Kidney (tissue), 14 donors: ENCODE results near the gene RPS21. TPM values are rescaled to one million over a fixed set of nuclear protein-coding genes. Genes with fewer than 3 reads are reported as not detected.

Experiments used
- DNase-seq, 5 donors: peaks; one replicate each; pipeline ENCODE4 v3.0.0-alpha.2; 2013 to 2020
- FAIRE-seq: peaks from 2 replicates; lab custom pipeline; 2012; peaks lifted over from hg19 to GRCh38; lab: Jason Lieb, UNC
- H3K27ac ChIP-seq, 2 donors: one replicate each; pipeline ENCODE4 v1.7.0; 2013; ENCODE audit warnings: low read depth in 2 of 2, low read length in 2 of 2, inconsistent platforms in 1 of 2
- H3K27me3 ChIP-seq: one replicate; pipeline ENCODE4 v1.7.1; 2013; ENCODE audit warnings: low read length, inconsistent platforms; ENCODE audit not compliant: control insufficient read depth, insufficient read depth
- H3K36me3 ChIP-seq, 3 donors: one replicate each; pipeline versions ENCODE4 v1.7.0 to v1.7.1; 2013; ENCODE audit warnings: low read length in 3 of 3, control low read depth in 1 of 3, inconsistent platforms in 1 of 3; ENCODE audit not compliant: insufficient read depth in 3 of 3, control insufficient read depth in 2 of 3
- H3K4me1 ChIP-seq, 3 donors: one replicate each; pipeline versions ENCODE4 v1.7.0 to v1.7.1; 2013; ENCODE audit warnings: low read length in 3 of 3, inconsistent platforms in 1 of 3, low read depth in 1 of 3; ENCODE audit not compliant: control insufficient read depth in 2 of 3, insufficient read depth in 2 of 3
- H3K4me3 ChIP-seq, 3 donors: one replicate each; pipeline versions ENCODE4 v1.7.0 to v1.8.1; 2013; ENCODE audit warnings: low read length in 3 of 3, control low read depth in 1 of 3, inconsistent platforms in 1 of 3
- H3K9ac ChIP-seq, 3 donors: one replicate each; pipeline versions ENCODE4 v1.7.0 to v1.7.1; 2013; ENCODE audit warnings: low read length in 3 of 3, control low read depth in 1 of 3, inconsistent platforms in 1 of 3
- H3K9me3 ChIP-seq, 3 donors: one replicate each; pipeline versions ENCODE4 v1.7.0 to v1.7.1; 2013; ENCODE audit warnings: low read length in 3 of 3, control low read depth in 1 of 3, inconsistent platforms in 1 of 3; ENCODE audit not compliant: control insufficient read depth in 2 of 3, insufficient read depth in 1 of 3
- intact Hi-C: fragments of 100-400 bp; cut with DNase I; formaldehyde crosslinking; loops from one replicate; pipeline ENCODE4 v1.11.1; 2022
- polyA plus RNA-seq: library from polyadenylated mRNA; stranded (reverse); fragments of 350-450 nt; fragmentation: Illumina TruSeq; extraction: RNeasy Lipid Tissue Mini Kit (QIAGEN cat#74804); gene quantifications from one replicate; pipeline ENCODE4 v1.2.3, GENCODE V29; 2014; ENCODE audit warnings: low read depth, low replicate concordance; ENCODE audit not compliant: insufficient read depth
- total RNA-seq: library from RNA; stranded (reverse); fragmentation: NEBNext Ultra II Directional; extraction: Animal tissue kit (Norgen Biotek cat#: 25700); gene quantifications from one replicate; pipeline ENCODE4 v1.2.1, GENCODE V29; 2021
- TF ChIP-seq, protein P1 (sequence below): IDR thresholded peaks from 3 replicates; pipeline ENCODE4 v1.5.1; 2012; ENCODE audit warnings: mild to moderate bottlenecking, moderate library complexity, borderline replicate concordance; ENCODE audit not compliant: insufficient read depth; ENCODE audit errors: extremely low read depth
- donor health status: control.
- donor health status: control.
- donor health status: control.
- donor health status: control.
- donor health status: control.
- donor health status: DM: yes; HTN: yes; CAD: no.
- donor health status: Normal renal cell carcinoma (clear cell type).

RPS21 gene
- total and polyA plus RNA-seq, 2 donors from 2014 or later, result 1,221 to 2,336 TPM

DNA sequence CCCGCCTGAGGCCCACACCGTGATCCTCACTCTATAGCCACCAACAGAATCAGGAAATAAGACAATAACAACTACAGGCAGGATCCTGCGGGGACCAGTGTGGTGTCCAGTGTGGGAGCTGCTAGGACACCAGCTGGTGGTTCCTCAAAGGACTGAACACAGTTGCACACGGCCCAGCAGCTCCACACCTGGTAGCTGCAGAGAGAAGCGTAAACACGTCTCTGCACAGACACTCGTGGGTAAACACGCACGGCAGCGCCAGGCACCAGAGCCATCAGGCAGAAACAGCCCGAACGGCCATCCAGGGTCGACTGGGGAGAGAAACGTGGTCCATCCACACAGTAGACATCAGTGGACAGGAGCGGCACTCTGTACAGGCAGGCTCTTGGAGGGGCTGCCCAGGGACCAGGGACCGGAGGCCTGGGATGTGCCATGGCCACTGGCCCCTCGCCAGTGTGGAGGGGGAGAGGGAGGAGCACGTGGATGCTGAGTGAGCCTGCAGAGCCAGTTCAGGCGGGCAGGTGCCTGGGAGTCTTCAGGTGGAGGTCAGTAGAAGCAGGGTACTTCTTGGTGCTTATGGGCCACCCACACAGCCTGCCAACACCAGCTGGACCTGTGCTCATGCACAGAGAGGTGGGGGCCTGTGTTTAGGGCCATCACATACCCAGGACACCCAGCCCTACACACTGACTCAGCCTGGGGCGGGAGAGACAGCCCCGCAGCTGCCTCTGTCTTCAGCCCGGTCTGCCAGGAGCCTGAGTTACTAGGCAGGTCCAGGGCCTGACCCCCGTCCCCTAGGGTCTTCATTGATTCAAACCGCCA is 12.4 kb upstream of the RPS21 start:
- no peaks in the 10 kb centered on the region for H3K27me3 ChIP-seq
- H3K36me3 ChIP-seq, result no peaks in the 10 kb centered on the region
- intact Hi-C loops, result loop anchor here (5.0 kb wide), 1 partner anchor 72 kb away; the partner anchor contains the start of gene ADRM1
- H3K9me3 ChIP-seq, result no peaks in the 10 kb centered on the region
- no peak for FAIRE-seq
- peak overlapping the region in 1 of 3 donors; percentile 26 for H3K9ac ChIP-seq
- peak in 1 of 5 donors; percentile 58 for DNase-seq
- peaks cover 0 to 27% (median 19%) of the 10 kb centered on the region in 3 donors for H3K4me1 ChIP-seq
- H3K27ac ChIP-seq, result peak overlapping the region in 1 of 2 donors; percentile 6
- no peak overlapping the region for H3K4me3 ChIP-seq
- TF ChIP-seq, protein P1, sequence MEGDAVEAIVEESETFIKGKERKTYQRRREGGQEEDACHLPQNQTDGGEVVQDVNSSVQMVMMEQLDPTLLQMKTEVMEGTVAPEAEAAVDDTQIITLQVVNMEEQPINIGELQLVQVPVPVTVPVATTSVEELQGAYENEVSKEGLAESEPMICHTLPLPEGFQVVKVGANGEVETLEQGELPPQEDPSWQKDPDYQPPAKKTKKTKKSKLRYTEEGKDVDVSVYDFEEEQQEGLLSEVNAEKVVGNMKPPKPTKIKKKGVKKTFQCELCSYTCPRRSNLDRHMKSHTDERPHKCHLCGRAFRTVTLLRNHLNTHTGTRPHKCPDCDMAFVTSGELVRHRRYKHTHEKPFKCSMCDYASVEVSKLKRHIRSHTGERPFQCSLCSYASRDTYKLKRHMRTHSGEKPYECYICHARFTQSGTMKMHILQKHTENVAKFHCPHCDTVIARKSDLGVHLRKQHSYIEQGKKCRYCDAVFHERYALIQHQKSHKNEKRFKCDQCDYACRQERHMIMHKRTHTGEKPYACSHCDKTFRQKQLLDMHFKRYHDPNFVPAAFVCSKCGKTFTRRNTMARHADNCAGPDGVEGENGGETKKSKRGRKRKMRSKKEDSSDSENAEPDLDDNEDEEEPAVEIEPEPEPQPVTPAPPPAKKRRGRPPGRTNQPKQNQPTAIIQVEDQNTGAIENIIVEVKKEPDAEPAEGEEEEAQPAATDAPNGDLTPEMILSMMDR, result no peak

DNA sequence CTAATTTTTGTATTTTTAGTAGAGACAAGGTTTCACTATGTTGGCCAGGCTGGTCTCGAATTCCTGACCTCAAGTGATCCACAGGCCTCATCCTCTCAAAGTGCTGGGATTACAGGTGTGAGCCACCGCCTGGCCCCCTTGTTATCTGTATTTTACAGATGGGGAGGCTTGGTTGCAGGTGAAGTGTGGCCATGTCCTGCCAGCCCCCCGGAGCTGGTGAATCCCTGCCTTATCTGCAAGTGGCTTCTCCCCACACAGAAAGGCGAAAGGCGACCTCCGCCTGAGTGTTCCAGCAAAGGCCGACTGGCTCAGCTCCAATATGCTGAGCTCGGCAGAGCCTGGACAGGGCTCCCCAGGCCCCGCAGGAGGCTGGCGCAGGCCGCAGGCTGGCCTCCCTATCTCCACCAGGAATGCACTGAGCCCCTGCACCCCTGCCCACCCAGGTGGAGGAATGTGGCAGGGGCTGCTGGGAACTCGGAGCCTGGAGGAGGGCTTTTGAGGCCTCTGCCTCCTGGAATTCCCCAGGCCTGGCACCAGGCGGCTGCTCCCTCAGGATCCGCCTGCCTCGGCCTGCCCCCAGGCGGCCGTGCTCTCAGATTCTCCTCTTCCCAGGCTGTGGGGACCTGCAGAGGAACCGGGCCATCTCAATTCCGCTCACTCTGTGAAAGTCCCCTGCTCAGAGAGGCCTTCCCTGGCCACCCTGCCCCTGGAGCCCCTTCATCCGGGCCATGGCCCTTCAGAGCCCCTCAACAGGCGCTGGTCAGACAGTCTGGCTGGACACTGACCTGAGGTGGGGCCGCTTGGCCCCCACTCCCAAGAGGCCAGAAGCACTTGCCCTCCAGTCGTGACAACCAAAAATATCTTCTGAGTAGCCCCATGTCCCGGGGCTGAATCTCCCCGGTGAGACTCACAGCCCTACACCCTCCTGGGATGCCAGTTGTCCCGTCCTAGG is 10.5 kb upstream of the RPS21 start:
- Histone ChIP-seq H3K36me3 (no peaks in the 10 kb centered on the region), H3K27ac (peak overlapping the region in 1 of 2 donors; percentile 51), H3K9me3 (no peaks in the 10 kb centered on the region), H3K4me1 (peaks cover 0 to 14% (median 11%) of the 10 kb centered on the region in 3 donors), H3K27me3 (no peaks in the 10 kb centered on the region), H3K4me3 (no peak overlapping the region), H3K9ac (no peak overlapping the region)
- intact Hi-C loops, result loop anchor here (5.0 kb wide), 1 partner anchor 74 kb away; the partner anchor contains the start of gene ADRM1
- DNase-seq, result peak in 4 of 5 donors; percentile 87 to 93 (median 89)
- FAIRE-seq, result no peak
- TF ChIP-seq, protein P1, result peak; percentile 24

DNA sequence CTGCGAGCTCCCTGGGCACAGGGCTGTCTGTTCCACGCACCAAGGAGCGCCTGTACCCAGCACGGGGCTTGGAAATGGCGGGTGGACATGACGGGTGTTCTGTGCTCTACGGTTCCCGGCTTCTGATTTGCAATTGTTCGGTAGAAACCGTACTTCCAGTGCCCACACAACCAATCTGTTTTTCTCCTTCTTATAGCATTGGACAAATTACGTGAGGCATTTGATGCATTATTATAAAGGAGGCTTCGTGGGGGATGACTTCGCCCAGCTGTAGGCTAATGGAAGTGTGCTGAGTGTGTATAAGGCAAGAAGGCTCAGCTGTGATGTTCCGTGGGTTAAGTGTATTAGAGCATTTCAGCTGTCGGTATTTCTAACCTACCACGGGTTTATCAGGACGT is 9.8 kb upstream of the RPS21 start:
- Histone ChIP-seq H3K36me3 (peaks cover 3% of the 10 kb centered on the region in 3 donors), H3K9ac (no peak overlapping the region), H3K4me3 (no peak overlapping the region), H3K27me3 (no peaks in the 10 kb centered on the region), H3K9me3 (peaks cover 0 to 2% (median 0%) of the 10 kb centered on the region in 3 donors), H3K27ac (no peak overlapping the region), H3K4me1 (peaks cover 0 to 14% (median 11%) of the 10 kb centered on the region in 3 donors)
- intact Hi-C loops, result loop anchor here (5.0 kb wide), 1 partner anchor 75 kb away; the partner anchor contains the start of gene ADRM1
- FAIRE-seq, result no peak
- DNase-seq, result no peak
- TF ChIP-seq, protein P1, result no peak
